Testis (tissue), 3 donors: ENCODE results near the gene WHRN. TPM values are rescaled to one million over a fixed set of nuclear protein-coding genes. Genes with fewer than 3 reads are reported as not detected.

Experiments used
- DNase-seq: peaks from one replicate; pipeline ENCODE4 v3.0.0-alpha.2; 2019
- H3K27ac ChIP-seq, 2 donors: fragments of 200-600 bp; sonication (generic); one replicate each; pipeline ENCODE4 v1.5.1; 2019
- H3K27me3 ChIP-seq: fragments of 200-600 bp; sonication (generic); one replicate; pipeline ENCODE4 v1.5.1; 2019
- H3K36me3 ChIP-seq: fragments of 200-600 bp; sonication (generic); one replicate; pipeline ENCODE4 v1.5.1; 2017; ENCODE audit warnings: low read depth; ENCODE audit errors: missing control alignments
- H3K4me1 ChIP-seq: fragments of 200-600 bp; sonication (generic); one replicate; pipeline ENCODE4 v1.5.1; 2019
- H3K4me3 ChIP-seq, 2 donors: fragments of 200-600 bp; sonication (generic); one replicate each; pipeline ENCODE4 v1.5.1; 2017 to 2019
- H3K9me3 ChIP-seq: fragments of 200-600 bp; sonication (generic); one replicate; pipeline ENCODE4 v1.5.1; 2017
- CTCF ChIP-seq, 3 experiments: fragments of 450-650 bp in 2 of 3; fragments of 200-600 bp in 1 of 3; sonication (generic) in 1 of 3; IDR thresholded peaks; one replicate each; pipeline ENCODE4 v1.5.1; 2016 to 2019; ENCODE audit warnings: antibody characterized with exemption in 3 of 3, mild to moderate bottlenecking in 2 of 3, moderate library complexity in 1 of 3
- POLR2A ChIP-seq: fragments of 450-650 bp; IDR thresholded peaks from one replicate; pipeline ENCODE4 v1.6.1; 2017; ENCODE audit warnings: antibody characterized with exemption, mild to moderate bottlenecking, moderate library complexity
- WGBS, 2 donors: methylation state at CpG; one replicate each; pipeline ENCODE4 v1.1.5; 2018; 5-methylcytosine and 5-hydroxymethylcytosine counted together
- intact Hi-C: fragments of 100-400 bp; cut with DNase I; formaldehyde crosslinking; loops from one replicate; pipeline ENCODE4 v1.15.1; 2023; ENCODE audit warnings: low total_unique reads
- polyA plus RNA-seq: library from polyadenylated mRNA; stranded (reverse); fragments of 350-450 nt; fragmentation: Illumina TruSeq; extraction: RNeasy Lipid Tissue Mini Kit (QIAGEN cat#74804); gene quantifications from one replicate; pipeline ENCODE4 v1.2.3, GENCODE V29; 2014; ENCODE audit warnings: low read depth, low replicate concordance; ENCODE audit not compliant: insufficient read depth
- total RNA-seq, 2 donors: library from RNA; depleted of rRNA; stranded (reverse); fragments of >200 nt; gene quantifications; one replicate each; pipeline ENCODE4 v1.2.3, GENCODE V29; 2016

The WHRN gene
- total and polyA plus RNA-seq, 3 donors from 2014 or later = 70.3 to 208 (median 181) TPM

- no peak for DNase-seq
- Histone ChIP-seq H3K36me3 (no peaks in the 10 kb centered on the region), H3K4me3 (peak overlapping the region; percentile 48 to 60), H3K27ac (peak overlapping the region; percentile 88 to 92), H3K4me1 (peaks cover 38% of the 10 kb centered on the region), H3K27me3 (no peaks in the 10 kb centered on the region), H3K9me3 (no peaks in the 10 kb centered on the region)
- intact Hi-C loops = no loop called here
- TF ChIP-seq CTCF (IDR thresholded peaks at IDR 0.05) (no peak), POLR2A (no peak)
- 43 to 44% methylated on average over 8 to 9 of the region's 10 CpGs for WGBS, 2 donors
Observed at GRCh38 chr9:114386361-114386885, 118.8 kb downstream of the WHRN start.

DNA sequence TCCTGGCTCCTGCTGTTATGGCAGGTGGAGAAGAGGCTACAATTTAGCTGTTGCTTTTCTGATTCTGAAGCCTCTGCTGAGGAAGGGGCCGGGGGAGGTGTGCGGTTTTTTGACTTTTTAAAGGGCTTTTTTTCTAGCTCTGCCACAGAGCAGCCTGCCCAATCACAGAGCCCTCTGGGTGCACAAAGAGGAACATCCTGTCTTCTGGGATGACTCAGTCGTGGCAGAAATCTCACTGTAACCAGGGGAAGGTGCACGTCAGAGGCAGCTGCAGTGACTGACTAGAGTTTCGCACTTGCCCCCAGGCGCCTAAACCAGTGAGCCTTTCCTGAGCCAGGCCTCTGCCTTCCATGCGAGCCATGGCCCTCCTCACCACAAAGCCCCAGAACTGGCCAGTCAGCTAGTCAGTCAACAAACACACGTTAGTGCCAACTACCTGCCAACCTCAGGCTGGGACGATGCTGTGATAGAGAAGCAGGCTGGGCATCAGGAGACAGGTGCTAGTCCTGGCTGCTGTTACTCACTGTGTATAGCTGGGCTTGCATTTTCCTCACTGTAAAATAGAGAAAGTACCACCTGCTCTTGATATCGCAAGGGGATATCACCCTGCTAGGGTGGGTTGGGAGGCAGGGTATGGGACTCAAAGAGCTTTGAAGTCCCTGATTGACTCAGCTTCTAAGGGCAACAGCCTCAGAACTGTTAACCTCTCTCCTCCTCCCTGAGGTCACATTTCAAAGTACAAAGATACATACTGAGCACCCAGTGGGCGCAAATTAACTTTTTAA is 119.7 kb downstream of the WHRN start:
- no peaks in the 10 kb centered on the region for H3K9me3 ChIP-seq
- TF ChIP-seq POLR2A = no peak
- intact Hi-C loops = no loop called here
- 59 to 70% methylated on average over 10 to 11 of the region's 11 CpGs for WGBS, 2 donors
- DNase-seq = peak; percentile 73
- no peak overlapping the region for H3K4me3 ChIP-seq
- H3K27ac ChIP-seq = peak overlapping the region; percentile 88 to 92
- peaks cover 38% of the 10 kb centered on the region for H3K4me1 ChIP-seq
- H3K27me3 ChIP-seq = no peaks in the 10 kb centered on the region
- H3K36me3 ChIP-seq = no peaks in the 10 kb centered on the region

GRCh38 chr9:114384836-114385396 is 120.4 kb downstream of the WHRN start:
- H3K4me3 ChIP-seq = no peak overlapping the region
- WGBS, 2 donors = 85 to 90% methylated on average over 7 of the region's 7 CpGs
- TF ChIP-seq CTCF (IDR thresholded peaks at IDR 0.05) (no peak), POLR2A (no peak)
- H3K4me1 ChIP-seq = peaks cover 38% of the 10 kb centered on the region
- H3K27ac ChIP-seq = peak overlapping the region; percentile 16 to 88
- intact Hi-C loops = no loop called here
- no peaks in the 10 kb centered on the region for H3K36me3 ChIP-seq
- H3K27me3 ChIP-seq = no peaks in the 10 kb centered on the region
- H3K9me3 ChIP-seq = no peaks in the 10 kb centered on the region
- no peak for DNase-seq

- intact Hi-C loops = no loop called here
- H3K9me3 ChIP-seq = no peaks in the 10 kb centered on the region
- H3K4me3 ChIP-seq = no peak overlapping the region
- no peak for DNase-seq
- no peak for TF ChIP-seq POLR2A
- TF ChIP-seq CTCF (IDR thresholded peaks at IDR 0.05) = no peak
- H3K27ac ChIP-seq = peak overlapping the region in 1 of 2 donors; percentile 88
- no peaks in the 10 kb centered on the region for H3K27me3 ChIP-seq
- WGBS, 2 donors = 67 to 94% methylated on average over 1 of the region's 1 CpG
- H3K4me1 ChIP-seq = peaks cover 38% of the 10 kb centered on the region
- H3K36me3 ChIP-seq = no peaks in the 10 kb centered on the region
Observed at GRCh38 chr9:114384341-114384740, 120.9 kb downstream of the WHRN start.

DNA sequence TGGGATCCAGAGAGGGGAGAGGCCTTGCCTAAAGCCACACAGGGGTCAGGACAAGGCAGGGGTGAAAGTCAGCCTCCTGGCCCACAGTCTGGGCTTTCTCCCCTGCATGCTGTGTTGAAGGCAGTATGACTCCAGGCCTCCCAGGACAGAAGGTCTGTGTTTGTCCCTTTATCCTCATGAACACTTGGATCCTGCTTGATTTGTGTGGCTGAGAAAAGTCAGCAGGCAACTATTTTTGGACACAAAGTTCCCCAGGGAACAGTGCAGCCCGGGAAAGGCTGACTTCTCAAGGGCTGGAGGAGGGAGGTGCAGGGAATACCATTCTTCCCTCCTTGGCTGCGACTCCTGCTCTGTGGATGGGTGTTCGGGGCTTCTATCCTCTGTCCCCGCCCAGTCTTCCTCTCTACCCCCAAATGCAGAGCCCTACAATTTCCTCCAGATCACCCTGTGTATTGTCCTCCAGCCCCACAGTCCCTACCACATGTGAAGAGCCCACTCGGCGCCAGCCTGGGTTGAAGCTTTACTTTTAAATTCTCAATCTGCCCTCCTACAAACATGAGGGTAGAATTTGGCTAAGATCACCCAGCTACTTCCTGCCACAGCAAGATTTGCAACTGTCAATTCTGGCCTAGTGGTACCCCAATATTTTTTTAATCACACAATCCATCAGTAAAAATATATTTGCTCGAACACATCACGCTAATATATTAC is 121.6 kb downstream of the WHRN start:
- Histone ChIP-seq H3K36me3 (no peaks in the 10 kb centered on the region), H3K9me3 (no peaks in the 10 kb centered on the region), H3K27me3 (no peaks in the 10 kb centered on the region), H3K4me1 (peaks cover 34% of the 10 kb centered on the region), H3K4me3 (no peak overlapping the region), H3K27ac (peak overlapping the region; percentile 35 to 88)
- intact Hi-C loops = no loop called here
- WGBS, 2 donors = 52 to 71% methylated on average over 8 of the region's 8 CpGs
- DNase-seq = peak; percentile 55
- TF ChIP-seq CTCF (IDR thresholded peaks at IDR 0.05) (no peak), POLR2A (no peak)
